ENCODE data around the gene IFIT3.
"Not testable (repeated sequence)": the region's sequence is repeated elsewhere in the genome, so short reads cannot be mapped to it uniquely, and the experiment has no call there.

The IFIT3 gene

DNA sequence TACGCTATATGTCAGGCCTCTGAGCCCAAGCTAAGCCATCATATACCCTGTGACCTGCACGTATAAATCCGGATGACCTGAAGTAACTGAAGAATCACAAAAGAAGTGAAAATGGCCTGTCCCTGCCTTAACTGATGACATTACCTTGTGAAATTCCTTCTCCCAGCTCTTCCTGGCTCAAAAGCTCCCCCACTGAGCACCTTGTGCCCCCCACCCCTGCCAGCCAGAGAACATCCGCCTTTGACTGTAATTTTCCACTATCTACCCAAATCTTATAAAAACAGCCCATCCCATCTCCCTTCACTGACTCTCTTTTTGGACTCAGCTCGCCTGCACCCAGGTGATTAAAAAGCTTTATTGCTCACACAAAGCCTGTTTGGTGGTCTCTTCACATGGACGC is 43.1 kb upstream of the IFIT3 start:
- H2BK120ac ChIP-seq (ENCODE audit: low read depth, low read length); H3K4me3 ChIP-seq (ENCODE audit: low read length in 2 of 2); H2BK5ac ChIP-seq (ENCODE audit: low read length); H3K36me3 ChIP-seq (replicated peaks in 1 of 2; ENCODE audit: control insufficient read depth in 2 of 2, insufficient read depth in 2 of 2, low read length in 2 of 2); H3K27ac ChIP-seq (replicated peaks; ENCODE audit: low read length); DNase-seq (ENCODE audit: low spot score); H3K79me1 ChIP-seq (ENCODE audit: low read depth, low read length); H4K91ac ChIP-seq (ENCODE audit: low read depth, low read length, poor library complexity); H3K9ac ChIP-seq (ENCODE audit: low read depth, low read length, poor library complexity); H2BK15ac ChIP-seq (ENCODE audit: low read length); H3K27me3 ChIP-seq (ENCODE audit: control insufficient read depth in 3 of 3, insufficient read depth in 3 of 3, low read depth in 1 of 3, low read length in 3 of 3); H3K9me3 ChIP-seq (replicated peaks in 1 of 2; ENCODE audit: control insufficient read depth in 2 of 2, insufficient read depth in 1 of 2, low read depth in 1 of 2, low read length in 2 of 2); H2BK12ac ChIP-seq (ENCODE audit: low read length); H2AK5ac ChIP-seq (ENCODE audit: low read depth, low read length); H3K14ac ChIP-seq (ENCODE audit: low read length); H3K4ac ChIP-seq (ENCODE audit: low read length); H3K4me2 ChIP-seq (ENCODE audit: insufficient read depth, low read length, poor library complexity, severe bottlenecking); H2AFZ ChIP-seq (ENCODE audit: low read length); H3K23ac ChIP-seq (ENCODE audit: low read depth, low read length, poor library complexity); H3K18ac ChIP-seq (ENCODE audit: low read length); H4K8ac ChIP-seq (ENCODE audit: low read depth, low read length): not testable (repeated sequence)
- WGBS, 2 donors (ENCODE audit: extremely low coverage in 2 of 2, insufficient read length in 2 of 2, insufficient replicate concordance in 1 of 2): no CpG with 5 or more reads among the region's 6 CpGs
- H3K4me1 ChIP-seq (ENCODE audit: control insufficient read depth in 2 of 2, insufficient read depth in 1 of 2, low read depth in 1 of 2, low read length in 2 of 2): peaks cover 5 to 12% of the 10 kb centered on the region in 2 donors

DNA sequence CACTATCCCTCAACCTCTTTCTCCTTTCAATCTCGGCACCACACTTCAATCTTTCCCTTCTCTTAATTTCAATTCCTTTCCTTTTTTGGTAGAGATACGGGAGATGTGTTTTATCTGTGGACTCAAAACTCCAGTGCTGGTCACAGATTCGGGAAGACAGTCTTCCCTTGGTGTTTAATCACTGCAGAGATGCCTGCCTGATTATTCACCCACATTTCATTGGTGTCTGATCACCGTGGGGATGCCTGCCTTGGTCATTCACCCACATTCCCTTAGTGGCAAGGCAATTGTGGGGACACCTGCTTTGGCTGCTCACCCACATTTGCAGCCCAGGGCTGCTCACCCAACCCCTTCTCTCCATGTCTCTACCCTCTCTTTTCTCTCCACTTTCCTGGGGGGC is 42.5 kb upstream of the IFIT3 start:
- not testable (repeated sequence) for H3K9me3 ChIP-seq (replicated peaks in 1 of 2; ENCODE audit: control insufficient read depth in 2 of 2, insufficient read depth in 1 of 2, low read depth in 1 of 2, low read length in 2 of 2); H3K9ac ChIP-seq (ENCODE audit: low read depth, low read length, poor library complexity); H3K23ac ChIP-seq (ENCODE audit: low read depth, low read length, poor library complexity); H2AK5ac ChIP-seq (ENCODE audit: low read depth, low read length); H3K27me3 ChIP-seq (ENCODE audit: control insufficient read depth in 3 of 3, insufficient read depth in 3 of 3, low read depth in 1 of 3, low read length in 3 of 3); H2BK12ac ChIP-seq (ENCODE audit: low read length); DNase-seq (ENCODE audit: low spot score); H4K8ac ChIP-seq (ENCODE audit: low read depth, low read length); H2BK15ac ChIP-seq (ENCODE audit: low read length); H3K4me3 ChIP-seq (ENCODE audit: low read length in 2 of 2); H2AFZ ChIP-seq (ENCODE audit: low read length); H4K91ac ChIP-seq (ENCODE audit: low read depth, low read length, poor library complexity); H3K36me3 ChIP-seq (replicated peaks in 1 of 2; ENCODE audit: control insufficient read depth in 2 of 2, insufficient read depth in 2 of 2, low read length in 2 of 2); H3K18ac ChIP-seq (ENCODE audit: low read length); H2BK120ac ChIP-seq (ENCODE audit: low read depth, low read length); H3K4me2 ChIP-seq (ENCODE audit: insufficient read depth, low read length, poor library complexity, severe bottlenecking); H2BK5ac ChIP-seq (ENCODE audit: low read length); H3K27ac ChIP-seq (replicated peaks; ENCODE audit: low read length); H3K4ac ChIP-seq (ENCODE audit: low read length); H3K14ac ChIP-seq (ENCODE audit: low read length); H3K79me1 ChIP-seq (ENCODE audit: low read depth, low read length)
- peaks cover 5 to 12% of the 10 kb centered on the region in 2 donors for H3K4me1 ChIP-seq (ENCODE audit: control insufficient read depth in 2 of 2, insufficient read depth in 1 of 2, low read depth in 1 of 2, low read length in 2 of 2)
- 0% methylated on average over 1 of the region's 4 CpGs for WGBS, 2 donors (ENCODE audit: extremely low coverage in 2 of 2, insufficient read length in 2 of 2, insufficient replicate concordance in 1 of 2)

DNA sequence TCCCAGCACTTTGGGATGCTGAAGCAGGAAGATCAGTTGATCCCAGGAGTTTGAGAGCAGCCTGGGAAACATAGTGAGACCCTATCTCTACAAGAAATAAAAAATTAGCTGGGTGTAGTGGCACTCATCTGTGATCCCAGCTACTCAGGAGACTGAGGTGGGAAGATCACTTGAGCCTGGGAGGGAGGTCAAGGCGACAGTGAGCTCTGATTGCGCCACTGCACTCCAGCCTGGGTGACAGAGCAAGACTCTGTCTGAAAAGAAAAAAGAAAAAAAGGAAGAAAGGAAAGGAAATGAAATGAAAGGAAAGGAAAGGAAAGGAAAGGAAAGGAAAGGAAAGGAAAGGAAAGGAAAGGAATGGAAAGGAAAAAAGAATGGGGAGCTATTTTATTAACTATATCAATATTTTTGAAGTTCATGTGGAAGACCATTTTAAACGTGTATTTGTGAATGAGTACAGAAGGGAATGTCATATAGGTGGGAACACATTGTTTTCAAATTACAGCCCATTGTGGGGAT is 33.0 kb upstream of the IFIT3 start:
- no peak overlapping the region for H3K4ac ChIP-seq (ENCODE audit: low read length)
- H3K27ac ChIP-seq (replicated peaks; ENCODE audit: low read length): no peak overlapping the region
- H4K8ac ChIP-seq (ENCODE audit: low read depth, low read length): no peak overlapping the region
- H2BK120ac ChIP-seq (ENCODE audit: low read depth, low read length): no peak overlapping the region
- H3K36me3 ChIP-seq (replicated peaks in 1 of 2; ENCODE audit: control insufficient read depth in 2 of 2, insufficient read depth in 2 of 2, low read length in 2 of 2): no peaks in the 10 kb centered on the region
- no peak overlapping the region for H2BK5ac ChIP-seq (ENCODE audit: low read length)
- H3K79me1 ChIP-seq (ENCODE audit: low read depth, low read length): no peaks in the 10 kb centered on the region
- H2AFZ ChIP-seq (ENCODE audit: low read length): no peak overlapping the region
- H4K91ac ChIP-seq (ENCODE audit: low read depth, low read length, poor library complexity): no peak overlapping the region
- no peak overlapping the region for H3K4me3 ChIP-seq (ENCODE audit: low read length in 2 of 2)
- no peak overlapping the region for H2BK15ac ChIP-seq (ENCODE audit: low read length)
- H3K4me1 ChIP-seq (ENCODE audit: control insufficient read depth in 2 of 2, insufficient read depth in 1 of 2, low read depth in 1 of 2, low read length in 2 of 2): no peaks in the 10 kb centered on the region
- WGBS, 2 donors (ENCODE audit: extremely low coverage in 2 of 2, insufficient read length in 2 of 2, insufficient replicate concordance in 1 of 2): no CpG with 5 or more reads among the region's 3 CpGs
- no peak overlapping the region for H3K23ac ChIP-seq (ENCODE audit: low read depth, low read length, poor library complexity)
- no peaks in the 10 kb centered on the region for H3K27me3 ChIP-seq (ENCODE audit: control insufficient read depth in 3 of 3, insufficient read depth in 3 of 3, low read depth in 1 of 3, low read length in 3 of 3)
- no peak overlapping the region for H3K18ac ChIP-seq (ENCODE audit: low read length)
- H3K14ac ChIP-seq (ENCODE audit: low read length): no peak overlapping the region
- no peak overlapping the region for H2BK12ac ChIP-seq (ENCODE audit: low read length)
- DNase-seq (ENCODE audit: low spot score): no peak
- no peak overlapping the region for H3K9ac ChIP-seq (ENCODE audit: low read depth, low read length, poor library complexity)
- no peak overlapping the region for H3K4me2 ChIP-seq (ENCODE audit: insufficient read depth, low read length, poor library complexity, severe bottlenecking)
- H3K9me3 ChIP-seq (replicated peaks in 1 of 2; ENCODE audit: control insufficient read depth in 2 of 2, insufficient read depth in 1 of 2, low read depth in 1 of 2, low read length in 2 of 2): no peaks in the 10 kb centered on the region
- H2AK5ac ChIP-seq (ENCODE audit: low read depth, low read length): no peak overlapping the region

DNA sequence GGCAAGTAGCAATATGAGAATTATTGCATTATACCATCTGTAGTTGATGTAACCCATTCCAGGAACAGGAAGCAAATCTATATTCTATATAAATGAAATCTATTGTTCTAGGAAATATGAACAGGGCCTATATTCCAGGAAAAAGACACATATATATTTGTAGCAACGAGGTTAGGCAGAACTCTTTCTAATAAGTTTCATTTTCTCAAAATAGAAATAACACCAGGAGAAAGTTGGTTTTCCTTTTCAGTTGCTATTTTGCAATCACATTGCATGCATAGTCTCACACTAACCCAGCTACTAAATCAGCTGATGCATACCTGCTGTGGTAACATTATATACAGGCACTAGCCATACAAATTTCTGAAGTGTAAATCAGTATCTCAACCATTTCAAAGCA is 32.2 kb upstream of the IFIT3 start:
- Histone ChIP-seq H3K4me3 (ENCODE audit: low read length in 2 of 2) (no peak overlapping the region), H2BK15ac (ENCODE audit: low read length) (no peak overlapping the region), H3K18ac (ENCODE audit: low read length) (no peak overlapping the region), H2AK5ac (ENCODE audit: low read depth, low read length) (no peak overlapping the region), H3K23ac (ENCODE audit: low read depth, low read length, poor library complexity) (no peak overlapping the region), H3K36me3 (replicated peaks in 1 of 2; ENCODE audit: control insufficient read depth in 2 of 2, insufficient read depth in 2 of 2, low read length in 2 of 2) (no peaks in the 10 kb centered on the region), H3K4ac (ENCODE audit: low read length) (no peak overlapping the region), H3K9me3 (replicated peaks in 1 of 2; ENCODE audit: control insufficient read depth in 2 of 2, insufficient read depth in 1 of 2, low read depth in 1 of 2, low read length in 2 of 2) (peaks cover 0 to 2% of the 10 kb centered on the region in 2 donors), H3K14ac (ENCODE audit: low read length) (no peak overlapping the region), H3K27ac (replicated peaks; ENCODE audit: low read length) (no peak overlapping the region), H4K8ac (ENCODE audit: low read depth, low read length) (no peak overlapping the region), H3K27me3 (ENCODE audit: control insufficient read depth in 3 of 3, insufficient read depth in 3 of 3, low read depth in 1 of 3, low read length in 3 of 3) (no peaks in the 10 kb centered on the region), H3K79me1 (ENCODE audit: low read depth, low read length) (no peaks in the 10 kb centered on the region), H2BK5ac (ENCODE audit: low read length) (no peak overlapping the region), H2BK120ac (ENCODE audit: low read depth, low read length) (no peak overlapping the region), H3K9ac (ENCODE audit: low read depth, low read length, poor library complexity) (no peak overlapping the region), H2BK12ac (ENCODE audit: low read length) (no peak overlapping the region), H3K4me2 (ENCODE audit: insufficient read depth, low read length, poor library complexity, severe bottlenecking) (no peak overlapping the region), H2AFZ (ENCODE audit: low read length) (no peak overlapping the region), H4K91ac (ENCODE audit: low read depth, low read length, poor library complexity) (no peak overlapping the region), H3K4me1 (ENCODE audit: control insufficient read depth in 2 of 2, insufficient read depth in 1 of 2, low read depth in 1 of 2, low read length in 2 of 2) (no peaks in the 10 kb centered on the region)
- WGBS, 2 donors (ENCODE audit: extremely low coverage in 2 of 2, insufficient read length in 2 of 2, insufficient replicate concordance in 1 of 2): no CpG with 5 or more reads among the region's 1 CpG
- no peak for DNase-seq (ENCODE audit: low spot score)

Measured in neuronal stem cell (in vitro differentiated cells).